Lung (tissue), 12 donors: ENCODE data around the gene EML1. TPM values are rescaled to one million over a fixed set of nuclear protein-coding genes. Genes with fewer than 3 reads are reported as not detected.

ENCODE experiments used
- ATAC-seq: fragments of 200-7000 bp; cut with Tn5 transposase; one replicate; pipeline ENCODE4 v1.9.1; 2020; ENCODE audit warnings: moderate number of reproducible peaks; ENCODE audit not compliant: insufficient read depth, low FRiP score
- DNase-seq, 3 donors: peaks; one replicate each; pipeline ENCODE4 v3.0.0-alpha.2; 2013 to 2017
- H3K27ac ChIP-seq, 2 donors: one replicate each; pipeline ENCODE4 v1.5.1; 2013; ENCODE audit warnings: mild to moderate bottlenecking in 2 of 2, moderate library complexity in 2 of 2, control low read depth in 1 of 2, inconsistent platforms in 1 of 2, low read depth in 1 of 2, low read length in 1 of 2
- H3K27me3 ChIP-seq, 3 donors: one replicate each; pipeline ENCODE4 v1.5.1; 2013; ENCODE audit warnings: low read length in 2 of 3; ENCODE audit not compliant: control insufficient read depth in 3 of 3, insufficient read depth in 3 of 3
- H3K36me3 ChIP-seq, 4 donors: one replicate each; pipeline ENCODE4 v1.5.1; 2013; ENCODE audit warnings: low read length in 4 of 4, mild to moderate bottlenecking in 1 of 4, moderate library complexity in 1 of 4; ENCODE audit not compliant: control insufficient read depth in 4 of 4, insufficient read depth in 4 of 4
- H3K4me1 ChIP-seq, 5 donors: one replicate each; pipeline ENCODE4 v1.5.1; 2013; ENCODE audit warnings: low read length in 5 of 5, mild to moderate bottlenecking in 2 of 5, moderate library complexity in 1 of 5; ENCODE audit not compliant: control insufficient read depth in 5 of 5, insufficient read depth in 5 of 5
- H3K4me3 ChIP-seq: one replicate; pipeline ENCODE4 v1.5.1; 2013; ENCODE audit warnings: mild to moderate bottlenecking, control low read depth, moderate library complexity
- H3K9ac ChIP-seq, 2 donors: one replicate each; pipeline ENCODE4 v1.5.1; 2013; ENCODE audit warnings: low read length in 2 of 2, control low read depth in 1 of 2; ENCODE audit not compliant: insufficient read depth in 1 of 2
- H3K9me3 ChIP-seq, 4 donors: one replicate each; pipeline ENCODE4 v1.5.1; 2013; ENCODE audit warnings: low read length in 3 of 4, mild to moderate bottlenecking in 1 of 4, moderate library complexity in 1 of 4; ENCODE audit not compliant: control insufficient read depth in 4 of 4, insufficient read depth in 3 of 4
- WGBS, 2 donors: extraction: QIAGEN DNeasy Blood & Tissue Kit; methylation state at CpG; one replicate each; pipeline ENCODE4 v1.1.7; 2013; 5-methylcytosine and 5-hydroxymethylcytosine counted together
- polyA plus RNA-seq, 2 donors: library from polyadenylated mRNA; stranded (reverse); fragments of 200-250 nt; gene quantifications; one replicate each; pipeline ENCODE4 v1.2.1, GENCODE V29; 2013
- total RNA-seq, 2 donors: library from RNA; depleted of rRNA in 1 of 2; stranded (reverse); fragments of >200 nt in 1 of 2; gene quantifications; one replicate each; pipeline ENCODE4 v1.2.1, GENCODE V29; 2014 to 2021
- TF ChIP-seq, protein P1 (sequence below): IDR thresholded peaks from 2 replicates; pipeline ENCODE4 v1.5.1; 2012; ENCODE audit warnings: mild to moderate bottlenecking; ENCODE audit errors: control extremely low read depth, extremely low read depth
- donor health status: control.
- donor health status: control.
- donor health status: Bipolar disorder and iron deficiency.
- donor health status: healthy.
- donor health status: DM: yes; HTN: yes; CAD: no.

EML1 gene
- total and polyA plus RNA-seq, 4 donors, result 6.7 to 88.0 (median 22.8) TPM

DNA sequence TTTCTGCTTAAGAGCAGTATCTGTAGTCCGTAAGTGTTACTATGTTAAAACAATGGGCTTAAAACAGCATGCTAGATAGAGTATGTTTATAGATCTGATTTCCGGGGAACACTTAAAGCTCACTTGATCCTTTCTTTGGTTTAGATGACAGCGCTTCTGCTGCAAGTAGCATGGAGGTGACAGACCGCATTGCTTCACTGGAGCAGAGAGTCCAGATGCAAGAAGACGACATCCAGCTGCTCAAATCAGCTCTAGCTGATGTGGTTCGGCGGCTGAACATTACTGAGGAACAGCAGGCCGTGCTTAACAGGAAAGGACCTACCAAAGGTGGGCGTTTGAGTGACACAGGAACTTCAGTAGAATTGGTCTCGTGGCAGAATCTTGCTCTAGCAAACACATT is 57.5 kb downstream of the EML1 start:
- H3K9me3 ChIP-seq, result peaks cover 0 to 9% (median under 1%) of the 10 kb centered on the region in 4 donors
- TF ChIP-seq, protein P1, sequence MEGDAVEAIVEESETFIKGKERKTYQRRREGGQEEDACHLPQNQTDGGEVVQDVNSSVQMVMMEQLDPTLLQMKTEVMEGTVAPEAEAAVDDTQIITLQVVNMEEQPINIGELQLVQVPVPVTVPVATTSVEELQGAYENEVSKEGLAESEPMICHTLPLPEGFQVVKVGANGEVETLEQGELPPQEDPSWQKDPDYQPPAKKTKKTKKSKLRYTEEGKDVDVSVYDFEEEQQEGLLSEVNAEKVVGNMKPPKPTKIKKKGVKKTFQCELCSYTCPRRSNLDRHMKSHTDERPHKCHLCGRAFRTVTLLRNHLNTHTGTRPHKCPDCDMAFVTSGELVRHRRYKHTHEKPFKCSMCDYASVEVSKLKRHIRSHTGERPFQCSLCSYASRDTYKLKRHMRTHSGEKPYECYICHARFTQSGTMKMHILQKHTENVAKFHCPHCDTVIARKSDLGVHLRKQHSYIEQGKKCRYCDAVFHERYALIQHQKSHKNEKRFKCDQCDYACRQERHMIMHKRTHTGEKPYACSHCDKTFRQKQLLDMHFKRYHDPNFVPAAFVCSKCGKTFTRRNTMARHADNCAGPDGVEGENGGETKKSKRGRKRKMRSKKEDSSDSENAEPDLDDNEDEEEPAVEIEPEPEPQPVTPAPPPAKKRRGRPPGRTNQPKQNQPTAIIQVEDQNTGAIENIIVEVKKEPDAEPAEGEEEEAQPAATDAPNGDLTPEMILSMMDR, result no peak
- no peak overlapping the region for H3K4me3 ChIP-seq
- 80 to 82% methylated on average over 10 of the region's 10 CpGs for WGBS, 2 donors
- H3K36me3 ChIP-seq, result peaks cover 0 to 3% (median under 1%) of the 10 kb centered on the region in 4 donors
- DNase-seq, result peak; percentile 84 to 94 (median 88)
- H3K9ac ChIP-seq, result no peak overlapping the region
- peaks cover 0 to 9% (median 4%) of the 10 kb centered on the region in 5 donors for H3K4me1 ChIP-seq
- H3K27ac ChIP-seq, result no peak overlapping the region
- H3K27me3 ChIP-seq, result no peaks in the 10 kb centered on the region
- no peak for ATAC-seq

DNA sequence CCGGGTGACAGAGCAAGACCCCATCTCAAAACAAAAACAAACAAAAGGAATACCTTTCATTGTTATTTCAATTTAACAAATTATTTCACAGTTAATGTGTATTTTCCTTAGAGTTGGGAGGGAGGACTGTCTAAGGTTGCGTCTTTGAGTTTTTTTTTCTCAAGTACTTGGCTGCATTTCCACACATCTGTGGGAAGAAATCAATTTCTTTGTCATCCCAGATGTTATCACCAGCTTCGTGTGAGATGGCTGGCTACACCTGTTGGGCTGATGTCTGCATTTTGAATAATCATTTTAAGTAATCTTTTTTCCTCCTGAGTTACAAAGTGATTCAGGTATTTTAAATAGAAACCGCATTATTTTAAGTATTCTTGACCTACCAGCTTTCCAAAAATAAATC is 59.4 kb downstream of the EML1 start:
- 51 to 52% methylated on average over 4 of the region's 4 CpGs for WGBS, 2 donors
- Histone ChIP-seq H3K4me1 (peaks cover 0 to 9% (median 4%) of the 10 kb centered on the region in 5 donors), H3K9ac (no peak overlapping the region), H3K27me3 (no peaks in the 10 kb centered on the region), H3K4me3 (no peak overlapping the region), H3K36me3 (peaks cover 0 to 3% (median under 1%) of the 10 kb centered on the region in 4 donors), H3K9me3 (peaks cover 0 to 2% (median 0%) of the 10 kb centered on the region in 4 donors), H3K27ac (no peak overlapping the region)
- no peak for ATAC-seq
- TF ChIP-seq, protein P1, result no peak
- DNase-seq, result no peak

DNA sequence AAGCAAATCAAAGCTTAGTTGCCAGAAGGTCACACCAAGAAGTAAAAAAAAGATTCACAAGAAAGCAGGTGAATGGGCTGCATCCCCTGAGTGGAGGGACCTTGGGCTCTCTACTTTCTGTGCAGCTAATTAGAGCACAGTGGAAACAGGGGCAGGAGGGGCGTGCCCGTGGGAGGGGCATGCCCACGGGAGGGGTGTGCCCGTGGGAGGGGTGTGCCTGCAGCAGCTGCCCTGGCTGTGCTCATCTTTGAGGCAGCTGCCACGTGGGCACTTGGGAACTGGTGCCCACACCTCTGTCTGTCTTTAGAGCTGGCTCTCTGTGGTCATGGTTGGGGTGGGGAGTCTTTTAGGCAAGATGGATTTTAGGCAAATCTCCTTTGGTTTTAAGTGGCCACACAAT is 60.0 kb downstream of the EML1 start:
- TF ChIP-seq, protein P1, result no peak
- no peak overlapping the region for H3K9ac ChIP-seq
- H3K27ac ChIP-seq, result no peak overlapping the region
- peaks cover 0 to 2% (median 0%) of the 10 kb centered on the region in 4 donors for H3K9me3 ChIP-seq
- ATAC-seq (no peak), DNase-seq (no peak)
- no peak overlapping the region for H3K4me3 ChIP-seq
- H3K36me3 ChIP-seq, result peaks cover 0 to 3% (median under 1%) of the 10 kb centered on the region in 4 donors
- WGBS, 2 donors, result 37 to 47% methylated on average over 5 of the region's 5 CpGs
- H3K4me1 ChIP-seq, result peaks cover 0 to 9% (median 4%) of the 10 kb centered on the region in 5 donors
- H3K27me3 ChIP-seq, result no peaks in the 10 kb centered on the region

DNA sequence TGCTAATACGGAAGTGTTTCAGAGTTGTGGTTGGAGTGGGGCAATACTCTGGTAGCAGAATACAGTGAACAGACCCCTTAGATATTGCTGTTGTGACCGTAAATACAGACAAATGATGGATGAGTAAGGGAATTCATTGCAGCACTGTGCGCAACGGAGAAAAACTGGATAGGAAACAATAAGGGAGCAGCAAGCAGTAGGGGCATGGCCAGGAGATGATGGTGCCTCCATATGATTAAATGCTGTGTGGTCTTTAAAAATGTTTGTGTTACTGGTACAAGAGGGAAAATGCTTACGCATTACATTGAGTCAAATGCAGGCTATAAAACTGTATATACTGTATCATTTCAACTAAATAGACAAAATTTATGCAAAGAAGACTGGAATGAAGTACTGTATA is 61.6 kb downstream of the EML1 start:
- no peak overlapping the region for H3K27ac ChIP-seq

More for the DNA sequence above, 61.6 kb downstream of the EML1 start:
- Histone ChIP-seq H3K9ac (no peak overlapping the region), H3K27me3 (no peaks in the 10 kb centered on the region), H3K4me3 (no peak overlapping the region), H3K4me1 (peaks cover 0 to 9% (median 4%) of the 10 kb centered on the region in 5 donors), H3K9me3 (peaks cover 0 to 2% (median 0%) of the 10 kb centered on the region in 4 donors), H3K36me3 (peaks cover 0 to 3% (median under 1%) of the 10 kb centered on the region in 4 donors)
- DNase-seq (no peak), ATAC-seq (no peak)
- WGBS, 2 donors, result 75 to 83% methylated on average over 5 of the region's 5 CpGs
- TF ChIP-seq, protein P1, result no peak
